CD4-positive, alpha-beta T cell treated with Interferon gamma for 1 hour (primary cell): ENCODE data around the gene CCT8L2.
"Not testable (repeated sequence)": the region's sequence is repeated elsewhere in the genome, so short reads cannot be mapped to it uniquely, and the experiment has no call there.

Experiments
- DNase-seq: peaks from one replicate; pipeline ENCODE4 v3.0.0-alpha.2; 2020

Gene CCT8L2

DNA sequence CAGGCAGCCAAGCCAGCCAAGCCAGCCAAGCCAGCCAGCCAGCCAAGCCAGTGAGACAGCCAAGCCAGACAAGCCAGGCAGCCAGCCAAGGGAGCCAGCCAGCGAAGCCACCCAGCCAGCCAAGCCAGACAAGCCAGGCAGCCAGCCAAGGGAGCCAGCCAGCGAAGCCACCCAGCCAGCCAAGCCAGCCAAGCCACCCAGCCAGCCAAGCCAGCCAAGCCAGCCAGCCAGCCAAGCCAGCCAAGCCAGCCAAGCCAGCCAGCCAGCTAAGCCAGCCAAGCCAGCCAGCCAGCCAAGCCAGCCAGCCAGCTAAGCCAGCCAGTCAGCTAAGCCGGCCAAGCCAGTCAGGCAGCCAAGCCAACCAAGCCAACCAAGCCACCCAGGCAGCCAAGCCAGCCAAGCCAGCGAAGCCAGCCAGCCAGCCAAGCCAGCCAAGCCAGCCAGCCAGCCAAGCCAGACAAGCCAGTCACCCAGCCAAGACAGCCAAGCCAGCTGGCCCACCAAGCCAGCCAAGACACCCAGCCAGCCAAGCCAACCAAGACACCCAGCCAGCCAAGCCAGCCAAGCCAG lies 34.1 kb downstream of the CCT8L2 start:
- DNase-seq: not testable (repeated sequence)

DNA sequence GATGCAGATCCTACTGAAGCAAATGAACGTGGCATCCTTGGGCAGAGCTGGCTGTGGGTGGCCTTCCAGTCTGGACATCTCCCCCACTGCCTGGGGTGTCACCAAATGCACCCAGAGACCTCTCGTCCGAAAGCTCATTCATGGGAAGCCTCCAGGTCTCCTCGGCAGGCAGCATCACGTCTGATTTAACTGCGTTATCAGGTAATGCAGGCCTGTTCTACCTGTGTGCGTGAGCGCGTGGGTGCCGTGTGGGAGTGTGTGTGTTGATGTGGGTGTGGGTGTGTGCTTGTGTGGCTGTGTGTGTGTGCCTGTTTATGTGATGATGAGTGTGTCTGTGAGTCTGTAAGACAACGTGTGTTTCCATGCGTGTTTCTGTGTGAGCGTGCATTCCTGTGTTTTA lies 35.1 kb downstream of the CCT8L2 start:
- not testable (repeated sequence) for DNase-seq

DNA sequence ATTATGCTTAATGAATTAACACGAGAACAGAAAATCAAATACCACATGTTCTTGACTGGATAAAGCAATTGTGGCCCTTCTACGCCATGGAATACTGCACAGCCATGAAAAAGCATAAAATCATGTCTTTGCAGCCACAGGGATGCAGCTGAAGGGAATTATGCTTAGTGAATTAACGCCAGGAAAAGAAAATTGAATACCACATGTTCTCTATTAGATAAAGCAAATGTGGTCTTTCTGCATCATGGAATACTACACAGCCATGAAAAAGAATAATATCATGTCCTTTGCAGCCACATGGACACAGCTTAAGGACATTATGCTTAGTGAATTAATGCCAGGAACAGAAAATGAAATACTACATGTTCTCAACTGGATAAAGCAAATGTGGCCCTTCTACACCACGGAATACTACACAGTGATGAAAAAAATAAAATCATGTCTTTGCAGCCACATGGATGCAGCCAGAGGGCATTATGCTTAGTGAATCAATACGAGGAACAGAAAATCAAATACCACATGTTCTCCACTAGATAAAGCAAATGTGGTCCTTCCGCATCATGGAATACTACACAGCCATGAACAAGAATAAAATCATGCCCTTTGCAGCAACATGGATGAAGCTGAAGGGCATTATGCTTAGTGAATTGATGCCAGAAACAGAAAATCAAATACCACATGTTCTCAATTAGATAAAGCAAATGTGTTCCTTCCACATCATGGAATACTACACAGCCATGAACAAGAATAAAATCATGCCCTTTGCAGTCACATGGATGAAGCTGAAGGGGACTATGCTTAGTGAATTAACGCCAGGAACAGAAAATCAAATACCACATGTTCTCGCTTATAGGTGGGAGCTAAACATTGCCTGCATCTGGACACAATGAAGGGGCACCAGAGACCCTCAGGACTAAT lies 37.3 kb downstream of the CCT8L2 start:
- DNase-seq: not testable (repeated sequence)

DNA sequence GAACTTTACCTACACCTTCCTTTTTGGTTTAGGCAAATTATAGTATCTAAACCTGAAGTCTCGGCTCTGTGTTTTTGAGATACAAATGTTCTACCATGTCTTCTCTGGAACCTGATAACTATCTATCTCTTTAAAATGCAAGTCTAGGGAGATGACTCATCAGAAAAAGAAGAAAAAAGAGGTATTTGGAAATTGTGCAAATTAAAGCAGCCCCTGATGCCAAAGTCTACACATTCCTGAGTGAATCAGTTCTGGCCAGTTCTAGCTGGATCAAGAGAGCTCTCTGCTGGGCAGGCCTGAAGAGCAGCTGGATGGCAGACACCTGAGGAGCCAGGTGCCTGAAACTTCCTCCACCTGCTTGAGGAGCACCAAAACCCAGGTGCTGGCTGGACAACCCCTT lies 49.3 kb downstream of the CCT8L2 start:
- not testable (repeated sequence) for DNase-seq
